ENCODE data around the gene NRROS. TPM values are rescaled to one million over a fixed set of nuclear protein-coding genes. Genes with fewer than 3 reads are reported as not detected.

NRROS gene
- total RNA-seq, 1 donor: 0.72 TPM

DNA sequence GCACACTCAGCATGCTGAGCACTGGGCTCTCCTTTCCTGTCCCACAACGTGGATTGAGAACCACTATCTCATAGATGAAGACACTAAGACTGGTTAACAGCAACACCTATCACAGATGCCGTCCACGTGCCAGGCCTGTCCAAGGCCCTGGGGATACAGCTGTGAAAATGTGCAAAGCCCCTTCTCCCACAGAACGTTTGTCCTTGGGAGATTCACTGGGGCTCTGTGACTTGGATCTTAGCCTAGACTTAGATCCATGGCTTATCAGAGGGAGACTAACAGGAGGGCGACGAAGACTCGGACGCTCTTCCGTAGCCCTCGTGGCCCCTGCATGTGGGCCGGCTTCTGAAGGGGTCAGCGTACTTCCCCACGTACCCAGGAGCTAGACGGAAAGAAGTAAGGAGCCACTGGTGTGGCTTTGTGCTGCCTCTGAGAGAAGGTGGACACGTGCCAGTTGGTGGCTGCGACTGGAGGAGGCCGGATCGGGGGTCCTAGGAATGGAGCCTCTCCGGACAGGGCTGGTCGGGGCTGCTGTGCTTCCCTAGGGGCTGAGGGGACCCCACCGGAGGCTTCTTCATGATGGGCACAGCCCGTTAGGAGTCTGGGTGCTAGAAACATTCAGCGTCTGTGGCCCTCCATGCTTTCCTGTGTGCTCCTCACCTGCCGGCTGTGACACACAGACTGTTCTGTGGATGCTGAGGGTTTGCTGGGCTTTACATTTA, 964 bp downstream of the NRROS start:
- H3K9me3 ChIP-seq (ENCODE audit: low read depth, low read length): no peaks in the 10 kb centered on the region
- H3K79me2 ChIP-seq (ENCODE audit: insufficient read depth, low read length): peaks cover 6% of the 10 kb centered on the region
- no peaks in the 10 kb centered on the region for H4K20me1 ChIP-seq (ENCODE audit: insufficient read depth, low read length)
- no peaks in the 10 kb centered on the region for H3K36me3 ChIP-seq (ENCODE audit: insufficient read depth, low read length)
- peaks cover 3% of the 10 kb centered on the region for H3K4me1 ChIP-seq (ENCODE audit: insufficient read depth, low read length)
- DNase-seq (ENCODE audit: insufficient read length, low spot score, missing footprints): no peak
- no peak overlapping the region for H3K27ac ChIP-seq (ENCODE audit: low read depth, low read length)
- peaks cover 21% of the 10 kb centered on the region for H3K27me3 ChIP-seq (ENCODE audit: insufficient read depth, low read length)
- H2AFZ ChIP-seq (ENCODE audit: low read length): no peak overlapping the region
- TF ChIP-seq, protein P1, sequence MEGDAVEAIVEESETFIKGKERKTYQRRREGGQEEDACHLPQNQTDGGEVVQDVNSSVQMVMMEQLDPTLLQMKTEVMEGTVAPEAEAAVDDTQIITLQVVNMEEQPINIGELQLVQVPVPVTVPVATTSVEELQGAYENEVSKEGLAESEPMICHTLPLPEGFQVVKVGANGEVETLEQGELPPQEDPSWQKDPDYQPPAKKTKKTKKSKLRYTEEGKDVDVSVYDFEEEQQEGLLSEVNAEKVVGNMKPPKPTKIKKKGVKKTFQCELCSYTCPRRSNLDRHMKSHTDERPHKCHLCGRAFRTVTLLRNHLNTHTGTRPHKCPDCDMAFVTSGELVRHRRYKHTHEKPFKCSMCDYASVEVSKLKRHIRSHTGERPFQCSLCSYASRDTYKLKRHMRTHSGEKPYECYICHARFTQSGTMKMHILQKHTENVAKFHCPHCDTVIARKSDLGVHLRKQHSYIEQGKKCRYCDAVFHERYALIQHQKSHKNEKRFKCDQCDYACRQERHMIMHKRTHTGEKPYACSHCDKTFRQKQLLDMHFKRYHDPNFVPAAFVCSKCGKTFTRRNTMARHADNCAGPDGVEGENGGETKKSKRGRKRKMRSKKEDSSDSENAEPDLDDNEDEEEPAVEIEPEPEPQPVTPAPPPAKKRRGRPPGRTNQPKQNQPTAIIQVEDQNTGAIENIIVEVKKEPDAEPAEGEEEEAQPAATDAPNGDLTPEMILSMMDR (IDR thresholded peaks at IDR 0.05; ENCODE audit: extremely low read depth, low read depth, low read length): no peak
- H3K4me2 ChIP-seq (ENCODE audit: insufficient read depth, low read length): peak overlapping the region; percentile 72
- peak overlapping the region; percentile 76 for H3K4me3 ChIP-seq (ENCODE audit: insufficient read depth, low read length)

DNA sequence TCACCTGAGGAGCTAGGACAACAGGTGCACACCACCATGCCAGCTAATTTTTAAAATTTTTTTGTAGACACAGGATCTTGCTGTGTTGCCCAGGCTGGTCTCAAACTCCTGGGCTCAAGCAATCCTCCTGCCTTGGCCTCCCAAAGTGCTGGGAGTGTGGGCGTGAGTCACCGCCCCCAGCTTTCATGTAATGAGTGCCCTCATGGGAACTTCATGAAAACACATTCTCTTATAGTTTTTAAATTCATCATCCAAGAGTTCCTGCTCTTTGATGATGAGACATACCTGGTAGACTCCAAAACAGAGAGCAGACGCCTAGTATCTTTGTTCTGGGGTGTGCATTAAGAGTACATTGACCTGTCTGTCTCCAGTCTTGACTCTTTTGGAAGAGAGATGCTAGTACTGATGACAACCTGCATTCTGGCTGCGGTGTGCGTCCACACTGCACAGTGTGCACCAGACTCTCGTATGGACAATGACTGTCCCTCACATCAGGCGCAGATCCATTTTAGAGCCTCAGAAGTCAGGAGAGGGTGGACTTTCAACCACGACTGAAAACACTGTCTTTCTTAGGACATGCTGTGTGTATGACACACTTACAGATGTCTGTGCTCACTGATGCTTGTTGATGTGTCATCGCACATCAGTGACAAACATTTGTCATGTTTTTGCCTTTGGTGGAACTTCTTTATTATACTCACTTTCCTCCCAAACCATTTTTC, 2.0 kb downstream of the NRROS start:
- Histone ChIP-seq H3K4me3 (ENCODE audit: insufficient read depth, low read length) (no peak overlapping the region), H2AFZ (ENCODE audit: low read length) (no peak overlapping the region), H4K20me1 (ENCODE audit: insufficient read depth, low read length) (no peaks in the 10 kb centered on the region), H3K79me2 (ENCODE audit: insufficient read depth, low read length) (peaks cover 6% of the 10 kb centered on the region), H3K4me1 (ENCODE audit: insufficient read depth, low read length) (peaks cover 3% of the 10 kb centered on the region), H3K27me3 (ENCODE audit: insufficient read depth, low read length) (peaks cover 21% of the 10 kb centered on the region), H3K9me3 (ENCODE audit: low read depth, low read length) (no peaks in the 10 kb centered on the region), H3K4me2 (ENCODE audit: insufficient read depth, low read length) (no peak overlapping the region), H3K27ac (ENCODE audit: low read depth, low read length) (no peak overlapping the region), H3K36me3 (ENCODE audit: insufficient read depth, low read length) (no peaks in the 10 kb centered on the region)
- TF ChIP-seq, protein P1 (IDR thresholded peaks at IDR 0.05; ENCODE audit: extremely low read depth, low read depth, low read length): no peak
- DNase-seq (ENCODE audit: insufficient read length, low spot score, missing footprints): no peak

- no peak overlapping the region for H3K4me3 ChIP-seq (ENCODE audit: insufficient read depth, low read length)
- no peaks in the 10 kb centered on the region for H3K9me3 ChIP-seq (ENCODE audit: low read depth, low read length)
- no peak overlapping the region for H2AFZ ChIP-seq (ENCODE audit: low read length)
- H3K36me3 ChIP-seq (ENCODE audit: insufficient read depth, low read length): no peaks in the 10 kb centered on the region
- no peaks in the 10 kb centered on the region for H4K20me1 ChIP-seq (ENCODE audit: insufficient read depth, low read length)
- no peak overlapping the region for H3K4me2 ChIP-seq (ENCODE audit: insufficient read depth, low read length)
- no peak for DNase-seq (ENCODE audit: insufficient read length, low spot score, missing footprints)
- no peak overlapping the region for H3K27ac ChIP-seq (ENCODE audit: low read depth, low read length)
- TF ChIP-seq, protein P1 (IDR thresholded peaks at IDR 0.05; ENCODE audit: extremely low read depth, low read depth, low read length): no peak
- H3K79me2 ChIP-seq (ENCODE audit: insufficient read depth, low read length): peaks cover 6% of the 10 kb centered on the region
- H3K27me3 ChIP-seq (ENCODE audit: insufficient read depth, low read length): peaks cover 15% of the 10 kb centered on the region
- peaks cover 3% of the 10 kb centered on the region for H3K4me1 ChIP-seq (ENCODE audit: insufficient read depth, low read length)
Measured at GRCh38 chr3:196642434-196642833, 2.9 kb downstream of the NRROS start.

GRCh38 chr3:196643201-196643749, 3.8 kb downstream of the NRROS start:
- Histone ChIP-seq H3K79me2 (ENCODE audit: insufficient read depth, low read length) (peaks cover 6% of the 10 kb centered on the region), H3K4me2 (ENCODE audit: insufficient read depth, low read length) (no peak overlapping the region), H4K20me1 (ENCODE audit: insufficient read depth, low read length) (no peaks in the 10 kb centered on the region), H3K27ac (ENCODE audit: low read depth, low read length) (no peak overlapping the region), H3K4me1 (ENCODE audit: insufficient read depth, low read length) (peaks cover 3% of the 10 kb centered on the region), H3K27me3 (ENCODE audit: insufficient read depth, low read length) (peaks cover 8% of the 10 kb centered on the region), H3K4me3 (ENCODE audit: insufficient read depth, low read length) (no peak overlapping the region), H3K36me3 (ENCODE audit: insufficient read depth, low read length) (no peaks in the 10 kb centered on the region), H3K9me3 (ENCODE audit: low read depth, low read length) (no peaks in the 10 kb centered on the region), H2AFZ (ENCODE audit: low read length) (no peak overlapping the region)
- DNase-seq (ENCODE audit: insufficient read length, low spot score, missing footprints): no peak
- TF ChIP-seq, protein P1 (IDR thresholded peaks at IDR 0.05; ENCODE audit: extremely low read depth, low read depth, low read length): no peak

Data from osteoblast (primary cell).